ENCODE measurements around the gene FOXI2.
A peak's percentile ranks its signal among the peaks of the same experiment; 100 is the strongest.

FOXI2 gene

DNA sequence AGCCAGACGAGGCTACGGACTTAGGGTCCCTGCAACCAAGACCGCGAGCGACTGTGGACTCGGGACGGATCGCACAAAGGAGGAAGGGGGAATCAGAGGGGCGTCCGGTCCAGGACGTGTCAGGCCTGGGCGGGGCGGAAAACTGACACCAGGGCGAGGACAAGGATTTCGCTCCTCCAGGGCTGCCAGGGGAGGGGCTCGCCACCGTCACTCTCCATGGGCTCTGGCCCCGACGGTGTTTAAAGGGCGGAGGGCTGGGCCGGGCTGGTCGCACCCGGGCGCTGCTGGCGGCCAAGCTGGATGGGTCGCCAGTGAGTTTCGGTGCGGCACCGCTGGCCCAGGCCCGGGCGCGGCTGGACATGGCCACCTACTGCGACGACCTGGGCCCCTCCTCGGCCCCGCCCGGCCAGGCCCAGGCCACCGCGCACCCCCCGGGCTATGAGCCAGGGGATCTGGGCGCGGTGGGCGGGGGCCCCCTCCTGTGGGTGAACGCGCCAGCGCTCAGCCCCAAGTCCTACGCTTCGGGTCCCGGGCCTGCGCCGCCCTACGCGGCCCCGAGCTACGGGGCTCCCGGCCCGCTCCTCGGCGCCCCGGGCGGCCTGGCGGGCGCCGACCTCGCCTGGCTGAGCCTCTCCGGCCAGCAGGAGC is at the start of gene FOXI2:
FOXI2 (plus strand) TSS at position 271 of the 648 bp plus-strand sequence; CDS start at position 360, 89 bp downstream.
- no peak for DNase-seq

DNA sequence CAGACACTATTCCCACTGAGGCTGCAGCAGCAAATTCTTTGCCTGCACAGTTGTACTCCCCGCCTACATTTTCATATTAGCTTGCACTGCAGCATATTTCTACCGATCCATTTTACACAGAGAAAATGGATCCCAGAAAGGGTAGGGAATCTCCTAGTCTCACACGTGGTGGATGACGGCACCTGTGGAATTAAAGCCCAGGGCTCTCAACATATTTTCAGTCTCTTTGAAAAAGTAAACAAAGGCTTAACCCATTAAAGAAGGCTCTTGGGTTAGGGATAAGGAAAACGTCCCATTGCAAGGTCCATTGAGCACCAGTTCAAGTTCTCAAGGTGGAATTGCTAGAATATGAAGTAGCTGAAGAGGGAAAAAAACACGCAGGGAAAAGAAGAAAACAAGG is 49.4 kb upstream of the FOXI2 start:
- DNase-seq = no peak

DNA sequence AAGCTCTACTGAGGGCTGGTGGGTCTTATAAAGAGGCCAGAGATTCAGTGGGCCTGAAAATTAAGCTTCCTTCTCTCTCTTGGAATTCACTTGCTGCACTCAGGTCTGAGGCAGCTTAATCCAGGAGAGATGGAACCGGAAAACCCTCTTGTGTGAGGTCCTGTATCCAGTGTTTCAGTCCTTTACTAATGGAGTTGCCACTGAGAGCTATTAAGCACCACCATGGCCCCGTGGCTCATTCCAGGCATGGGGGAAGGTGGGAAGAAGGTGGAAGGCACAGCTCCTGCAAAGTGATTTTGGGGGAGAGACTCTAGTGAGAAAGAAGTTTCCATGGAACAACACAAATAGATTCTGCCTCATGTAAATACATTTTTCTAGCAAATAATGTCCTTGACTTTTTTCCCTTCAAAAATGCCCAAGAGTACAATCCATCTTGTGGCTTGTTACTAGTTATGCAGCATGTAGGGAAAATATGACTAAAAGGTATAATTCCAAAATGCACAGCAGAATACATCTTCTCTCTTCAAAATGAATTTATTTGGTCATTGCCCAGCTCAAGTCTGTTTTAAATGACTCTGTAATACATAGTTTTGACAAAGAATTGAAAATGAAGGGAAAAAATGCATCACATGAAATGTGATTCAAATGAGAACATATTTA is 46.7 kb upstream of the FOXI2 start:
- DNase-seq = no peak

DNA sequence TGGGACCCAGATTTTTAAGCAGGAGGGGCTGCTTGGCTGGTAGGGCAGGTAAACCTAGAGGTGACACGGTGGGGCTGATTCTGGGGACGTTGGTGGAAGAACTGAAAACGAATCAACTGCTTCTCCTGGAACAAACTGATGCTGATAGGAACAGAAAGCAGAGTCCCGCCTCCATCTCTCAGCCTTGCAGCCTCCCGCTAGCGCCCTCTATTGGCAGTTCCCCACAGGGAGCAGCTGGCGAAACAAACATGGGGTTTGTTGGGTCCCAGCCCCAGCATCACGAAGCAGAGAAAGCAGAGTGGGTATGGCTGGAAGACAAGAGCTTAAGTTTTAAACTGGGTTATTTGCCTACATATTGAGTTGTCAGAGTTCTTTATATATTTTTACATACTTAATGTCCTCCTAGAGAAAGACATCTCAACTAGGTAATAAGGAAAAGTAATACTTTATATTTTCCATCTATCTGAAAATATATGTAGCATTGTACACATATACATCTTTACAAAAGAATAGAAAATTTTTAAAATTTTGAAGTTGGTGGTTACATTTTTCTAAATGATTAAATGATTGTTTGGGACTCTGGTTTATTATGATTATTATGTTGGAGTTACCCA is 42.3 kb upstream of the FOXI2 start:
- no peak for DNase-seq

DNA sequence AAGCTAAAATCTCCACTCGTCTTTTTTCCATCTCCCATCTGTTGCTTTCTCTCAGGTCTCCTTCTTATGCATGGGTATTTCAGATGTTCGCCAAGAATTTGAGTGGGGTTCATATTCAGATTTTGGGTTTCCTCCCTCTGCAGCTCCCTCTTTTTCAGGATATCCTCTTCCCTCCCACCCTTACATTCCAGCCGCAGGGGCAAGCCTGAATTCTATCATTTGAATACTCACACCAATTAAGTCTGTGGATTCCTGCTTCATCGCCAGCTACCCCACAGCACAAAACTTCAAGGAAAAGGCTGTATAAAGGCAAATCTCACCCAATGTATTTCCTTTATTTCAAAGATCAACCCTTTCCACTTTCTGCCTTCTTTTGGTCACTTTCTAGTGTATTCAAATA is 41.6 kb upstream of the FOXI2 start:
- DNase-seq = no peak

DNA sequence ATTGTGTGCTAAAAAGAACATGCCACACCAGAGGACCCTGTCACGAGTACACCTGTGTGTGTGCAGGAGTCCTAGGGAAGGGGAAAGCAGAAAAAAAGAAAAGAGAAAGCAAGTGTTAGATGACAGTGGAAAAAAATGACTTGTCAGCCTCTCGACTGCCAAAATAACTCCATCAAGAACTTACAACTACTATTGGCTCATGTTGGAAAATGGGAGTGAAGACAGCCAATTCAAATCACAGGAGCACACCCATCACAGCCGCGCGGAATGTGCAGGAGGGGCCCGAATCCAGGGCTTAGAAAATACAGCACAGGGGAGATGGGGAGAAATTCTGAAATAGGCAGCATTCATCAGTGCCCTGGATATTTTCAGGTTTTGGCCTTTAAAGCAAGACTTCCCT is 38.1 kb upstream of the FOXI2 start:
- DNase-seq = no peak

DNA sequence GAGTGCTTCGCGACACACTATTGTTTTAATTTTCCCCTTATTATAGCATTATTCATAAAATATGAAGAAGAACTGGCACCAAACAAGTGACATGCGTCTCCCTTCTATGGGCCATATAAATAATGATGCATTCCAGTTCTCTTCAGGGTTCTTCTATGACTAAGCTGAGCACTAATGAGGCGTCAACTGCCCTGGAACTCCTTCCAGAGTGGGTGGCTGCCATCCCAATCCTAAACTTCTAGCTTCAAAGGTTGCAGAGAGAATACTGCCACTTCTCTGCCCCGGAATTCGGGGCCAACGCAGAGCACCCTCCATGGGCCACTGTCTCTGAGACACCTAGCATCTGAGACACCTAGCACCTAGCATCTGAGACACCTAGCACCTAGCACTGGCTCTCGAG is 37.7 kb upstream of the FOXI2 start:
- DNase-seq = no peak

DNA sequence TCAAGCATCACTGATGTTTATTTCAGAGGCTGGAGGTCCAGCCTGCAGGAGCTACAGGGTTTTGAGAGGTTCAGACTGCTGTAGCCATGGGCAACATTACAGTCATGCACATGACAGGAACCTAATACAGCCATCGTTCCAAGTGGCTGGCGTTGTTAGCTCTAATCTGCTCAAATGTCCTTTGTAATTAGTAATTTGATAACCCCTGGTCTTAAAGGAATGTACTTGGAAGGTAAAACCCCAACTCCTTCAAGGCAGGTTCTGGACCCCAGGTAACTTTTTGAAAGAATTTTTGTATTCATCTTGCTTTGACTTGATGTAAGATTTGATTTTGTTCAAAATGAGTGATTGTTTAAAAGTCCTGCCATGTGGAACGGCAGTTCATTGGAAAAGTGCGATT is 34.7 kb upstream of the FOXI2 start:
- no peak for DNase-seq

DNA sequence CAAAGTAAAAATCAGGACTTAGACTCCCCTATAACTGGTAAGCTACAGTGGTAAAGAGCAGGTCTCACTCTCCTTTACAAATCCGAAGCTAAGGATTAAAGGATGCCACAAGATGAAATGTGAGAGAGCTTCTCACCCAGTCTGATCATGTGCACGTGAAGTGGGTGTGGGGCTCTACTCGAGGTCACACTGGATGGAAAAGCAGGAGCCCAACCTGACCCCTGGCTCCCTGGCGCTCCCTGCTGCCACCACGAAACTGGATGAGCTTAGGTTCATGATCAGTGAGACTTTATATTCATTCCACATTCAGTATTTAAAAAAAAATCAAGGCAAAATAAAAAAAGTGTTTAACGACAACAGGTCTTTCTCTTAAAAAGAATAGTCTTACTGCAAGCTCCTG is 21.7 kb upstream of the FOXI2 start:
- no peak for DNase-seq

DNA sequence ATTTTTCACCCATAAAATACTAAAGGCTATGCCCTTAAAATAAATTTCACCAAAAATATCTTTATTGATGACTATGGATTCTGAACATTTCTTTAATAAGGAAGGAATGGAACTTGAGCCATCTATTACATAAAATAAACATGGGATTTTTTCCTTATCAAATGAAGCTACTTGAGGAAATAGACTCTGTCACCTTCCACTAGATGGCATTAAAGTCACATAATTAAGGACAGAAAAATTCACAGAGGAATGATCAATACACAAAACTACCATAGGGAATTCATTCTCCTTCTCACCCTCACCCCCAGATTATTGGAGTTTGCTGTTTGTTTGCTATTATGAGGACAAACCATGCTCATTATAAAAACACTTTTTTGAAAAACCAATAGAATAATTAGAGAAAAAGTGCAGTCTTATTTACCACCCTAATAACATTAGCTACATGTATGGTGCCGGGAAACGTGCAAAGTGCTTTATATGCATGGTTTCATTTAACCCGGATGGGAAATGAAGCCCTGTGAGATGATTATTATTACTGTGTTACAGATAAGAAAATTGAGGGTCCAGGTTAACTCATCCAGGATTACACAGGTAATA is 21.1 kb upstream of the FOXI2 start:
- peak in 1 of 3 experiments; percentile 24 for DNase-seq

DNA sequence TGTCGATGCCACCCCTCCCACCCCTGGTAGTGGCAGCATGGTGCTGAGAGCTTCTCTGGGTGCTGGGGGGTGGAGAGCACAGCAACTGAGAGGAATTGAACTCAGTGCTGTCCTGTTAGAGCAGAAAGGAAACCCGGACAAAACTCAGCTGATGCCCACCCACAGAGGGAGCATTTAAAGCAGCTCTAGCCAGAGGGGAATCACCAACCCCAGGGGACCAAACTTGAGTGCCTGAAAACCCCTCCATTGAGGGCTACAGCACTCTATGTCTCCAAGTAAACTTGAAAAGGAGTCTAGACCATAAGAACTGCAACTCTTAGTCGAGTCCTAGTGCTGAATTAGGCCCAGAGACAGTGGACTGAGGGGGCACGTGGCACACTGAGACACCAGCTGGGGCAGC is 16.8 kb upstream of the FOXI2 start:
- DNase-seq = no peak

DNA sequence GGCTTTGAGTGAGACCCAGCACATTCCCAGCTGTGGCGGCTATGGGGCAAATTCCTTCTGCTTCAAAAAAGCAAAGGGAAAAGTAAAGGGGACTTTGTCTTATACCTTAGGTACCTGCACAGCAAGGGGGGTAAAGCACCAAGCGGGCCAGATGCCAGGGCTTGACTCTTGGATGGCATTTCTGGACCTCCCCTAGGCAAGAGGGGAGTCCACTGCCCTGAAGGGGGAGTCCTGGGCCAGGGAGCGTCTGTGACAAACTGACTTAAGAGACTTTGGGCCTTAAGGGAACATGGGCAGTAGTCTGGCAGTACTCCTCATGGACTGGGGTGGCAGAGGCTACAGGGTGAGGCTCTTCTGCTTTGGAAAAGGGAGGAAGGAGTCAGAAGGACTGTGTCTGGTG is 16.1 kb upstream of the FOXI2 start:
- no peak for DNase-seq

DNA sequence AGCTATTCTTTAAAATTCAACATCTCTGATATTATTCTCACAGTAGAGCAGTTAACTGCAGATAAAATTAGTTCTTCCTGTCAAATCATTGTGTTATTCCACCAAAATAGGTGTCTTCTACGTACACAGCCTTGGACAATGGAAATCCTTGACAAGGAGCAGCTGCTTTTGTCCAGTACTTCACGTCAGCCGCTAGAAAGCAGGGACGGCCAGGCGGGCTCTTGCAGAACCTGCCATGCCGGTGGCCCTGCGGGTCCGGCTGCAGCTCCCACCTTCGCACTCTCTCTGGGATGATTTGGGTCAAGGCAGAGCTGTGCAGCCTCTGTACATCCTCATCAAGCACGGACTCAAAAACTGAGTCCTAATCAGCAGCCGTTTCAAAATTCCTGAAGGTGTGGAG is 2.2 kb upstream of the FOXI2 start:
- no peak for DNase-seq

DNA sequence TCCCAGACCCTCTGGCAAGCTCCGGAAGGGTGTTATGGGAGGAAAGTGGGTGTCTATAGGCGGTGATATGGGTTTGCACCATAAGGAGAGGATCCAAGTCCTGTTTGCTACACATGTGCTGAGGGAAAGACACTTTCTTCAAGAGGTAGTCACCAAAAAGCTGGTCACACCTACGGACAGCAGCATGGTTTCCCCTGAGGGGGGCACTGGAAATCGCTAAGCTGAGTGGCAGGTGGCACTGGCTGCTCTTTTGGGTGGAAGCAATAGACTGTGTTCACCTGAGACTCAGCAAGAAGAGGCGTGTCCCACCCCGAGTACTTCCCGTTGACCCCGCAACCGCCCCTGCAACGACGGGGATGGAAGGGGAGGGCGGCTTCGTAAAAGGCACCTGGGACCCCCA is 1.8 kb upstream of the FOXI2 start:
- no peak for DNase-seq

DNA sequence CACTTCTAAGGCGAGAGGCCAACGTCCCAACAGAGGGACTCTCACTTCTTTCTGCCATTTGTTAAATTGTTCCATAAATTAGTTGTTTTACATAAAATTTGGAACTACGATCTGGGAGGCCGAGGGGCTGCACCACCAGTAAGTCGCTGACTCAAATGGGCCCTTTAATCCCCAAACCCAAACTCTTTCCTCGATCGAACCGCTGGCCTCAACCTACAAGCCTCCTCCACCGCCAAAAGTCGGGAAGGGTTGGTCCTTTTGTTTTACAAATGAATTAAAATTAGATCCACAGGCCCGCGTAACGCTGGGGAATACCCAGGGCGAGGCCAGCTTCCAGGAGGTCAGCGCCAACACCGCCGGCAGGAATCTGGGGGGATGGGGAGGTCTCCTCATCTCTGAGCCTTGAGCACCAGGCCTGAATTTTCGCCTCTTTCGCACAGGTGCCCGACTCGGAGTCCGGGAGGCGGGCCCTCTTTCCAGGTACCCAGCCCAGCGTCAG is 1.2 kb upstream of the FOXI2 start:
- DNase-seq = no peak

DNA sequence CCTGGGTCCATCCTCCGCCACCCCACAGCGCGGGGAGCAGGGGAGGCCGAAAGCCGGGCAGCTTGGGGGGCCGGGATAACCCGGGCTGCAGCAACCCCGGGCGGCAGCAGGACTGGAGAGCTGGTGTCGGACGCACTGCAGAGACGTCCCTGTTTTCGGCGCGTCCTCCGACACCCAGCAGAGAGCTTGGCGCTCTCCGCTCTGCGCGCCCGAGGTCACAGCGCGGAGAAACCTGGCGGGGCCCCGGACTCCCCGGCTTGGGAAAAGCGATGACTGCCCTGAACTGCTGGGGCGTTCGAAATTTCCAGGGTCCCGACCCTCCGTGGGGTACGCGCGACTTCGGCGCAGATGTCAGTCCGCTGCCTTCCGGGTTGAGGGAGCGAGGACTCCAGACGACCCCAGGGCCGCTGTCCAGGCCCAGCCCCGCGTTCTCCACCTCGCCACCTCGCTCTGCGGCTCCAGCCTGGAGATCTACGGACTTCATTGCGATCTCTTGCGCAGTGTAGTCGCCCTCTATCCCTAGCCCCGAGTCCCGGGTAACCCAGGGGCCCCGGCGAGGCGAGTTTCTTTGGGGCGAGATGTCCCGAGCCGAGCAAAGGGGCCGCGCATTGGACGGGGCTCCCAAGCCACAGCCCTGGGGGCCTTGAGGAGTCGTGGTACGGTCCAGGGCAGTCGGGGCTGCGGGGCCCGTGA is 617 bp upstream of the FOXI2 start:
- DNase-seq = no peak

DNA sequence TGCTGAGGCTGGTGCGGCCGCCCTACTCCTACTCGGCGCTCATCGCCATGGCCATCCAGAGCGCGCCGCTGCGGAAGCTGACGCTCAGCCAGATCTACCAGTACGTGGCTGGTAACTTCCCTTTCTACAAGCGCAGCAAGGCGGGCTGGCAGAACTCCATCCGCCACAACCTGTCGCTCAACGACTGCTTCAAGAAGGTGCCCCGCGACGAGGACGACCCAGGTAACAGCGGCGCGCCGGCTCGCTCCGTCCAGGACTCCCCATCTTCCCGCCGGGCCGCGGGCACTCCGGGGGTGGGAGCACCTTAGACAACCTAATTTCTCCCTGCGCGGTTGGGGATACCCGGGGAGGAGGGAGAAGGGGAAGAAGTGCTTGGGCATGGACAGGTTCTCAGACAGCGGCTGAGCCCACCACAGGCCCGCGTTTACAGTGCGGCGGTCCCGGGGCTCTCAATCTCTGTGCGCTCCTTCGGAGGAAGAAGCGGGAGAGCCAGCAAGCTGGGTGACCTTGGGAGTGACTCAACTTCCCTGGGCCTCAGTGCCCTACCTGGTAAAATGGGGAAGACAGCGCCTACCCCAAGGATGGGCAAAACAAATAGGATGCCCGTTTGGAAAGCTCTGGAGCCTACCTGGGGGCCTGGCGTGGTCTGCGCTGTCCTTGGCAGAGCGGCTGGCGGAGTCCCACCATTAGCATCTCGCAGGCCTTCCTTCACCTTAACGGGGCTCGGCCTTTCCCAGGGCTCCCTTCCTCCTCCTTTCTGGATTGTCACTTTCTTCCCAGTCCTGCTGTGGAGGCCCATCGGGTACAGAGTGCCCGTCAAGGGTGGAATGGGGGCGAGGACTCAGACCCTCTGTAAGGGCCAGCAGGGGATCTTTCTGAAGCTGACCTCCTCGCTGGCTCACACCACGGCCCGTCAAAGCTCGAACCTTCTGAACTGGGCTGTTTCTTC is 852 bp downstream of the FOXI2 start:
- DNase-seq = no peak

DNA sequence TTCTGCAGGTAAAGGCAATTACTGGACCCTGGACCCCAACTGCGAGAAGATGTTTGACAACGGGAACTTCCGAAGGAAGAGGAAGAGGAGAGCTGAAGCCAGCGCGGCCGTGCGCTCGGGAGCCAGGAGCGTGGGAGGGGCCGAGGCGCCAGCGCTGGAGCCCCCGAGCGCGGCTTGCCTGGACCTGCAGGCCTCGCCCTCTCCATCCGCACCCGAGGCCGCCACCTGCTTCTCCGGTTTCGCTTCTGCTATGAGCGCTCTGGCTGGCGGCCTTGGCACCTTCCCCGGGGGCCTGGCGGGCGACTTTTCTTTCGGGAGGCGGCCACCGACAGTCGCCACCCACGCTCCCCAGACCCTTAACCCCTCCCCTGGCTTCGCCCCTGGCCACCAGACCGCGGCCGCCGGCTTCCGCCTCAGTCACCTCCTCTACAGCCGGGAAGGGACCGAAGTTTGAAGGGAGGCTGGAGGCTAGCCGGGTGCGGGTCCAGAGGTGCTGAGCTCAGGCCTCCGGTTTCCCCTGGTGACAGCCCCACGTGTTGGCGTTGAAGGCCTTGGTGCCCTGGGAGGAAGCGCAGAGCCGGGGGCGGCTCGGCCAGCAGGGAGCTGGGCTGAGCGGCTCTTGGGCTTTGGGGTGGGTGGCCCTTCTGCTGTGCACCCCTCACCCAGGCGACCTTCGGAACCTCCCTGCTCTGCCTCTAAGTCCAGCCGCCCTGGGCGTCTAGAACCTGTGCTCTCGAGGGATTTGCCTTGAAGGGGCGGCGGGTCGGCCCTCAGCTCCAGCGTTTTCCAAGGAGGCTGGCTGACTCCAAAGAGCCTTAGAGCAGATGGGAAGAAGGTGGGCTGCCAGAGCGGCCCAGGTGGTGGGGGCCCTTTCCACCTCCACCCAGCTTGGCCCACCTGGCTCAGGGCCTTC is 1.8 kb downstream of the FOXI2 start:
- no peak for DNase-seq

DNA sequence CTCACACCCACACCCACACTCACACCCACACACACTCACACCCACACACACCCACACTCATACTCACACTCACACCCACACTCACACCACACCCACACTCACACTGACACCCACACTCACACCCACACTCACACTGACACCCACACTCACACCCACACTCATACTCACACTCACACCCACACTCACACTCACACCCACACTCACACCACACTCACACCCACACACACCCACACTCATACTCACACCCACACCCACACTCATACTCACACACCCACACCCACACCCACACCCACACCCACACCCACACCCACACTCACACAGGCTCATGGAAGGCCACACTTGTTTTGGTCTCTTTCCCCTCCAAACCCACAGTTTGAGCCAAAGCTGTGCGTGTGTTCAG is 2.9 kb downstream of the FOXI2 start:
- DNase-seq = no peak

DNA sequence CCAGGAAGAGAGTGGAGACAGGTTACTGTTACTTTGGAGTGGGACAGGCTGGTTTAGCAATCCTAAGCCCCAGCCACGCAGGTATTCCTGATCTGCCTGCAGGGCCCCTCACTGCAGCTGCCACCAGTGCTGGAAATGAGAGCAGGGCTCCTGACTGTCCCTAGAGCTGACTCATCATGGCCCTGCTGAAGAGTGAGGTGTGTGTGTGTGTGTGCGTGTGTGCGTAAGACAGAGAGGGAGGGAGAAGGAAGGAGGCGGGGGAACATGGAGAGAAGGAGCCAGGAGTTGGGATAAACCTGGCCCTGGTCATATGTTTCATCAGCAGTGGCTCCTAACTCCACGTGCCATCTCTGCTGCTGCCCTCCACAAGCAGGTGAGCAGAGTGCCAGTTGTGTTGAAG is 3.6 kb downstream of the FOXI2 start:
- DNase-seq = no peak

DNA sequence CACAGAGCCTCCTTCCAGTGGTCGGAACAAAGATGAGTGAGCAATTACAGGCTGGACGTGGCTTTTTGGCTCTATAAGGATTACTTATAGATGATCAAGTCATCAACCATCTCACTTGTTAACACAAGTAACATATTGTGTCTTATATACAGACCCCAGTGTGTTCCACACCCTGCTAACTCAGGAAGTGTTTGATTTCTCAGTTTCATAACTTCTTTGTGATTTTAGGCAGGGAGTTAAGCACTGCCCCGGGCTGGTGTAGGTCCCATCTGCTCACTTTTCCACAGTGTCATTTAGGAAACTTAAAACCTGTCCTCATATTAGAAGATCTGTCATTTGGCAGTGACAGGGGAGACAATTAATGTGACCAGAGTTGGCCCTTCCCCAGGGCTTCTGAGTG is 6.2 kb downstream of the FOXI2 start:
- DNase-seq = no peak
